ENCODE data around the gene FTSJ3.
"Not testable (repeated sequence)": the region's sequence is repeated elsewhere in the genome, so short reads cannot be mapped to it uniquely, and the experiment has no call there.

- not testable (repeated sequence) for TF ChIP-seq EZH2 (IDR thresholded peaks at IDR 0.05; ENCODE audit: insufficient read depth, low read length); CTCF (IDR thresholded peaks at IDR 0.05; ENCODE audit: insufficient read depth, low read depth, low read length)
These were observed 42.8 kb upstream of the FTSJ3 start for GRCh38 chr17:63870292-63870665.

Measured in astrocyte (in vitro differentiated cells and primary cell).